Measurements from ENCODE around the gene EXO1.

Gene EXO1

DNA sequence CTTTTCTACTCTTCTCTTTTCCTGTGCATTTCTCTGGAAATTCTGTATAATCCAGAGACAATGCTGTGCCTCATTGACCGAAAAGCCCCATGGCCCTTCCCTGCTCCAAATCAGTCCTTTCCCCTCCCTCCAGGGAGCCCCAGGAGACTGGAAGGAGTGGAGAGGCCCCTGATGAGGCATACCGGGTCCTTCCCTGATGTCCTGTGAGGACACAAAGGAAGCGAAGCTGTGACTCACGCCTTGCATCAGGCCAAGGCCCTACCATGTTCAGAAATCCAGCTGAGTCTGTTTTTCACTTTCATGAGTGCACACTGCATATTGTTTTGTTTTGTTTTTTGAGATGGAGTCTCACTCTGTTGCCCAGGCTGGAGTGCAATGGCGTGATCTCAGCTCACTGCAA lies 70.9 kb downstream of the EXO1 start:
- TF ChIP-seq ZFX (IDR thresholded peaks at IDR 0.05): no peak
- H3K27ac ChIP-seq: no peak overlapping the region

DNA sequence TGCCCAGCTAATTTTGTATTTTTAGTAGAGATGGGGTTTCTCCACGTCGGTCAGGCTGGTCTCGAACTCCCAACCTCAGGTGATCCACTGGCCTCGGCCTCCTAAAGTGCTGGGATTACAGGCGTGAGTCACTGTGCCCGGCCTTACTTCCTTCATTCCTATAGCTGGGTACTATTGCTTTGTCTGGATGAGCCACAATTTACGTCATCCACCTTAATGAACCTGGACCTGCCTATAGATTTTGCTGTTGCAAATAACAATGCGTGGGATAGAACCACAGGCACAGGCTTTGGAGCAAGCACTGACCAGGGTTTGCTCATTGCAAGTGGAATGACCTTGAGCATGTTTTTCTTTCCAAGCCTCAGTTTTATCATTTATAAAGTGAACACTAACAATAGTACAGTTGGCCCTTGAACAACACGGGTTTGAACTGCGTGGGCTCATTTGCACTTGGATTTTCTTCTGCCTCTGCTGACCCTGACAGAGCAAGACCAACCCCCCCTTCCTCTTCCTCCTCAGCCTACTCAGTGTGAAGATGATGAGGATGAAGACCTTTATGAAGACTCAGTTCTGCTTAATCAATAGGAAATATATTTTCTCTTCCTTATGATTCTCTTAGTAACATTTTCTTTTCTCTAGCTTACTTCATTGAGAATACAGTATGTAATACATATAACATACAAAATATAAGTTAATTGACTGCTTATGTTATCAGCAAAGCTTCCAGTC lies 76.2 kb downstream of the EXO1 start:
- H3K27ac ChIP-seq: no peak overlapping the region
- TF ChIP-seq ZFX (IDR thresholded peaks at IDR 0.05): no peak
- TF ChIP-seq, protein P1, sequence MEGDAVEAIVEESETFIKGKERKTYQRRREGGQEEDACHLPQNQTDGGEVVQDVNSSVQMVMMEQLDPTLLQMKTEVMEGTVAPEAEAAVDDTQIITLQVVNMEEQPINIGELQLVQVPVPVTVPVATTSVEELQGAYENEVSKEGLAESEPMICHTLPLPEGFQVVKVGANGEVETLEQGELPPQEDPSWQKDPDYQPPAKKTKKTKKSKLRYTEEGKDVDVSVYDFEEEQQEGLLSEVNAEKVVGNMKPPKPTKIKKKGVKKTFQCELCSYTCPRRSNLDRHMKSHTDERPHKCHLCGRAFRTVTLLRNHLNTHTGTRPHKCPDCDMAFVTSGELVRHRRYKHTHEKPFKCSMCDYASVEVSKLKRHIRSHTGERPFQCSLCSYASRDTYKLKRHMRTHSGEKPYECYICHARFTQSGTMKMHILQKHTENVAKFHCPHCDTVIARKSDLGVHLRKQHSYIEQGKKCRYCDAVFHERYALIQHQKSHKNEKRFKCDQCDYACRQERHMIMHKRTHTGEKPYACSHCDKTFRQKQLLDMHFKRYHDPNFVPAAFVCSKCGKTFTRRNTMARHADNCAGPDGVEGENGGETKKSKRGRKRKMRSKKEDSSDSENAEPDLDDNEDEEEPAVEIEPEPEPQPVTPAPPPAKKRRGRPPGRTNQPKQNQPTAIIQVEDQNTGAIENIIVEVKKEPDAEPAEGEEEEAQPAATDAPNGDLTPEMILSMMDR (conservative IDR thresholded peaks at IDR 0.05): no peak

DNA sequence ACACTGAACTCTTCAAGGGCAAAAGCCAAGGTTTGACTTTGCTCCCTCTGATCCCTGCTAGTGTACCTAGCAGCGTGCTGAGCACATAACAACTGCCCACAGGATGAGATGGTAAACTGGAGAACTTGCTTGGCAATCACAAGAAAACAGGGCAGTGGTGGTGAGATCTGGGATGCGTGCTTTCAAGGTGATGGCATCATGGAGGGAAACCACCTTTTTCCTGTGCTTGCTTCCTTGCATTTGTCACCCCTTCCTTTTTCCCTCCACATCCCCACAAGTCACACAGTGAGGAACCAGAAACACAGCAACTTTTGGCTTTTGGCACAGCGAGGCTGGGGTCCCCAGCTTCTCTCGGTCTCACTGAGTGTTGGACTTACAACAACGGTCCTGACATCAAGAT lies 78.1 kb downstream of the EXO1 start:
- TF ChIP-seq ZFX (IDR thresholded peaks at IDR 0.05): no peak
- TF ChIP-seq, protein P1 (conservative IDR thresholded peaks at IDR 0.05): no peak
- no peak overlapping the region for H3K27ac ChIP-seq

DNA sequence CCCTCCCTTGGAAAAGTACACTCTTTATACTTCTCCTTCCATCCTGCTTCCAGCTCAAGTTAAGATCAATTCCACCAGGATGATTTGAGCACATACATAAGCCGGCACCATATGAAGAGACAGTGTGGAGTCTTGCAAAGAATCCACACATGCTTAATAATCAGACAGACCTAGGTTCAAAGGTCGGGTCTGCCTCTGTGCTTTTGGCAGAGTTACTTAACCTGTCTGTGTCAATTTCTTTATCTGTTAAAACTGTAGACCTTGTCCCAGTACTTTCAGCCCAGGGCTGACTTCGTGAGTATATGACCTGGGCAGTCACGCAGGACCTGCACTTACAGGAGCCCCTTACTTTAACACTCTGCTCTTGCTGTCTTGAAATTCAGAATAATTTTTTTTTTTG lies 79.3 kb downstream of the EXO1 start:
- TF ChIP-seq, protein P1 (conservative IDR thresholded peaks at IDR 0.05): no peak
- TF ChIP-seq ZFX (IDR thresholded peaks at IDR 0.05): no peak
- H3K27ac ChIP-seq: no peak overlapping the region

DNA sequence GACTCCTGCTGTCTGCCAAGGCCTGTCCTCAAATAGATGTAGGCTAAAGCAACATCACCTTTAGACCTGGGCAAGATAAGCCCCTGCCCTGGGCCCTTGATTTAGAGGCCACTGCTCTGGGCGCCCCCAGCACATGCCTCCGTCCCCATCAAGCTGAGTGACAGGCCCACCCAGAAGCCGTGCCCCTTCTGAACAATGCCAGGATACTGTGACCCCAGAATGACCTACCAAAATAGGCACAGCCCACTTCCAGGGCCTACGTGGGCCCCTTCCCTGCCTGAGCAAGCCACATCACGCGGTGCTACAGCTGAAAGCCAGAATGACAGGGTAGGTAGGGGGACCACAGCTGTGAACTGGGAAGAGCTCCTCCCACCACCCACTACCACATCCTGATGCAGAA lies 84.8 kb downstream of the EXO1 start:
- TF ChIP-seq ZFX (IDR thresholded peaks at IDR 0.05): no peak
- TF ChIP-seq, protein P1 (conservative IDR thresholded peaks at IDR 0.05): no peak
- H3K27ac ChIP-seq: no peak overlapping the region

DNA sequence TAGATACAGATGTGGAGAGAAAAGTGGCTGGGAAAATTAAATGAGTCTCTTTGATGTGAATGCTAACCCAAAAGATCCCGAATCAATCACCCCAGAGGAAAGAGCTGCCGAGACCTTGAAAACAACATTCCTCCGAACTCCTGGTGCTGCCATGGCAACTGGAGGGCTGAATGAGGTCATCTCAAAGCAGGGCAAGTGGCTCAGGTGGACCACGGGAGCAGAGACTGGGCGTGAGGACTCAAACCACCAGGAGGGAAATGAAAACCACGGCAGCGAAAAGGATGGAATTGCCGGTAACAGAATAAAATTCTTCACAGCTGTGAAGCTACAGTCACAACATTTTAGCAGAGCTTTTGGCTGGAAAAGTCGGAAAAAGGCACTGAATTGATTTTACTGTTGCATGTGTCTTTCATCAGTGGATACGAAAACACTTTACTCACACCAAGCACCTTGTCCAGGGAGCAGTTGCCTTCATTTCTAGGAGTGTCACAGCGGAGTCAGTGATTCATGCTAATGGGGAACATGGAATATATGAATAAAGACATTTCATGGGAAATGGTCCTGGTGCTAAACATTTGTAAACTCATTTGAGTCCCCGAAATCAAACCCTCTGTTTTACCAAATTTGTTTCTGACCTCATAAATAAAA lies 86.3 kb downstream of the EXO1 start:
- H3K27ac ChIP-seq: no peak overlapping the region
- no peak for TF ChIP-seq ZFX (IDR thresholded peaks at IDR 0.05)
- TF ChIP-seq, protein P1 (conservative IDR thresholded peaks at IDR 0.05): no peak

DNA sequence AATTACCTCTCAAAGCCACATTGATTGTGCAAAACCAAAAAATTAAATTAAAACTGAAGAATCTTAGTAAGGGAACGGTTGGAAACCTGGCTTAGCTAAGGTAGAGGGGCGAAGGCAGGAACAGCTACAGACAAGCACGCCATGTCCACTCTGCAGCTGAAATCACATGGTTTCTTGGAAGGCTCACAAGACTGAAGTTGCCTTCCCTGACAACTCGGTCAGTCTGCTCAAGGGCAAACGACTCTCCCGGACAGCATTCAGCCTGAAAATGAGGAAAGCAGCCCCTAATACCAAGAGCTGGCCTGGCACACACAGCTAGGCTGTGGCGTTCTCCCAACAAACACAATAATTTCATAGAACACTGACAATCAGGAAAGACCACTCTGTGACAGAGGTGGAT lies 86.9 kb downstream of the EXO1 start:
- H3K27ac ChIP-seq: no peak overlapping the region
- TF ChIP-seq, protein P1 (conservative IDR thresholded peaks at IDR 0.05): no peak
- TF ChIP-seq ZFX (IDR thresholded peaks at IDR 0.05): no peak
